ENCODE data around the gene YRDC. TPM values are rescaled to one million over a fixed set of nuclear protein-coding genes. Genes with fewer than 3 reads are reported as not detected.
A peak's percentile ranks its signal among the peaks of the same experiment; 100 is the strongest.

The YRDC gene
- total RNA-seq, 1 experiment from 2014 or later, result 89.0 TPM

DNA sequence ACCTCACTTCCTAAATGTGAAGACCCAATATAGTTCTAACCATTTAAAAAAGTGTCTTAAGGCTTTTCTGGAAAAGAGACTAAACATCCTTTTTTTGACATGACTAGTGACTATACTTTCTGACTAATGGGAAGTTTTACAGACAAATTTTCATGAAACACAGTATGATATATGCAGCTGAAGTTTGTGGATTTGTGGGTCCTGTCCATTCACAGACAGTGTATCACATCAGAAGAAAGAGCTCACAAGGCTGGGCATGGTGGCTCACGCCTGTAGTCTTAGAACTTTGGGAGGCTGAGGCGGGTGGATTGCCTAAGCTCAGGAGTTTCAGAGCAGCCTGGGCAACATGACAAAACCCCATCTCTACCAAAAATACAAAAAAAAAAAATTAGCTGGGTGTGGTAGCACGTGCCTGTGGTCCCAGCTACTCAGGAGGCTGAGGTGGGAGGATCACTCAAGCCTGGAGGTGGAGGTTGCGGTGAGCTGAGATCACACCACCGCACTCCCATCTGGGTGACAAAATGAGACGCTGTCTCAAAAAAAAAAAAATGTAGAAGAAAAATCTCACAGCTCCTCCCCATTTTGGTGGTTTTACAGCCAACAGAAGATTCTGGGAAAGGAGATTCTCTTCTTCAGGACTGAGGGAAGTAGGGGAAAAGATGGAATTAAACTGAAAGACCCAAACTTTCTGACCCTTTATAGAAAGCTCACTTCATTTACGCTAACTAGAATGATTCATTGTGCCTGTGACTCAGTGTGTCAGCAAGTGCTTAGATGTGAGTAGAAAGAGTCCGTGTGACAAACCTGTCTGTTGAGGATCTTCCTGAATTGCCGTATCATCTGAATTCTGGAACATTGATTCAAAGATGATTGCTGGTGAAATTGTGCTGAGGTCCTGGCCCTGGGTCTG, 15.2 kb upstream of the YRDC start:
- no peak for DNase-seq (ENCODE audit: low read depth)

DNA sequence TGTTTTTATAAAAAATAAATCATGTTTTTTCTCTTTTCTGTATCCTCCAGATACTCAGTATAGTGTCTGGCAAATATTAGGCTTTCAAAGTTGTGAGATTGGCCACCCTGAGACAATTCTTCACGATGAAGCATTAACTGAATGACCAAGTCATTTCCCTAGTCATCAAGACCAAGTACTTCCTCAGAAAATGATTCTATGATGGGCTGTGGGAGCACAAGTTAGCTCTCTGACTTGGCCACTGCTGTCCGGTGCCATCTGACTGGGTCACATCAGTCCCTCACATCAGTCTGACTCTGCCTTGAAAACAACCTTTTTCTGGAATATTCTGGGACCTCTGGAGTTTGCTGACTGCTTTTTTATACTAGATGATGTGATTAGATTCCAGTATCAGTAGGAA, 13.5 kb upstream of the YRDC start:
- DNase-seq (ENCODE audit: low read depth), result no peak

DNA sequence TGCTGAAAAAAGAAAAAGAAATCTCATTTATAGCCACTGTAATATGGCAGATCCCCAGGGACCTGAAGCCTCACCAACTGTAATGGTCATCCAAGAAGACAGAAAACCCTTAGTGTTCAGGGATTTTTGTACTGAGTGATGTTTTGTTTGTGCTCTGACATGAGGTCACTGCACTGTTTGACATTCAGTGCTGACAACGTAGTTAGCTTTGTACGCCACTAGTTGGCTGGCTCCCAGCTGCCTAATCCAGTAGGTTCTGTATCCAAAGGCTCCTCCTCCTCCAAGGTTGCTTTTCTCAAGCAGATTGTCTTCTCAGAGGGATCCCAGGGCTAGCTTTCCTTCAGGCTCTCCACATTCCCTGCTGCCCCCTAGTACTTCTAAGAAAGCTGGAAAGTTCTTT, 9.5 kb upstream of the YRDC start:
- no peak for DNase-seq (ENCODE audit: low read depth)

DNA sequence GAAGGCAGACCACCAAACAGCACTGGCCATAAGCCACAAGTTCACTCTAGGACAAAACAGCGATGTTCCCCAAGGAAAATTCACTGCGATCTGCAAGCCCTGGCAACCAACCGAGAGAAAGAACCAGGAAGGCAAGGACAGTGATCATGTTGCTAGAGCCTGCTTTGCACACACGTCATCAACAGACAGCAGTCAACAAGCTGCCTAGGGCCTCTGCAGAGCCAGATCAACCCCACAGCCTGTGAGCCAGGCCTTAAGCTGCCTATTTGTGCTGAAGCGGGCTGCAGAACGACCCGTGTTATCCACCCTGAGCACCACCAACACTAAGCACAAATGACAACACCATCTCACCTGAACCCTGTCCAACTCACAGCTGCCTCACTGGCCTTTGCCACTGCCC, 6.2 kb upstream of the YRDC start:
- no peak for DNase-seq (ENCODE audit: low read depth)

DNA sequence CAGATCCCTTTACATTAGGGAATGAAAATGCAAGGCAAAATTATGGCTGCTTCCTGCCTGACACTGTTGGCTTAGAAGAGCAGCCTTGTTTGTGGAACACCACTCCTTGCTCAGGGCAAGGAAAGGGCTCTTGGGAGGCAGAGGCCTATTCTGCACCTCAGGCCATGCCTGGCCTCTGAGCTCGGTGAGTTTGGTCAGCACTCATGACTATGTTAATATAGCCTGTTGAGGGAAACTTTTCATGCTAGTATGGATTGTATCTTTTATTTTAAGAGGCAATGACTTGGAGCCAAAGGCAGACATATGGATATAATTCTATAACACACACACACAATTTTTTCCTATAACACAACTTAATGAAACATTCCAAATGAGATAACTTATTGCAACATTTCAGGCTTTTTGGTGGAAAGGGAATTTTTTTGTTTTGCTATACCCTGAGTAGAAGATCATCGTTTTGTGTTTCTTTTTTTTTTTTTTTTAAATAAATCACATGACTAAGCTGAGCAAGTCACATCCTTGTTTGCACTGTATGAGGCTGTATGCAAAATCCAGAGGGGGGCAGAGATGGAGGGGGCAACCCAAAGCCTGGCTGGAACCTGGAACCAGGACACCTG, 5.6 kb upstream of the YRDC start:
- DNase-seq (ENCODE audit: low read depth), result no peak

DNA sequence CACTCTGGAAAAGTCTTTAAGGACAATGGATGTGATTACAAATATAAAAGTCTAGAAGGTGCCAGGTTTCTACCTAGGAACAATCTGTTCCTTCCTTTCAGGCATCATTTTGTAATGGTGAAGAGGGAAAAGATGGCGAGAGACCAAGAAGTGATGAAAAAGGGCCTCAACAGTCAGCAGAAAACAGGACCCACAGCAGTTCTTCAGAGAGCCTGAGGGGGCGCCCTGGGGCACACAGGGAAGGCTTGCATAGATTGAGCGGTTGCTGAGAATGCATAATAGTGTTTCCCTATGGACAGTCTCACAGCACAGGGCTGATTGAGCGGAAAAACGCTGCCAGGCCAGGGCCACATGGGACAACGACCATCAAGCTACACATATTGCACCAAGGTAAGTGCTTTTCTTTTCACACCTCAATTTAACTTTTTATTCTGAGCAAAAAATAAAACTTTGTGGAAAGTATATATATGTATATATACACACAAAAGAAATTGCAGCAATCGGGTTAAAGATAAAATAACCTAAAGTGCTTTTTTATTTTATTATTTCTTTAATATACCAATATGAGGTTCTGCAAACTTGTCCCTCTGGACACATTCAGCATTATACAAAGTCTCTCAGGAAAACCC, 3.1 kb upstream of the YRDC start:
- peak; percentile 82 for DNase-seq (ENCODE audit: low read depth)

DNA sequence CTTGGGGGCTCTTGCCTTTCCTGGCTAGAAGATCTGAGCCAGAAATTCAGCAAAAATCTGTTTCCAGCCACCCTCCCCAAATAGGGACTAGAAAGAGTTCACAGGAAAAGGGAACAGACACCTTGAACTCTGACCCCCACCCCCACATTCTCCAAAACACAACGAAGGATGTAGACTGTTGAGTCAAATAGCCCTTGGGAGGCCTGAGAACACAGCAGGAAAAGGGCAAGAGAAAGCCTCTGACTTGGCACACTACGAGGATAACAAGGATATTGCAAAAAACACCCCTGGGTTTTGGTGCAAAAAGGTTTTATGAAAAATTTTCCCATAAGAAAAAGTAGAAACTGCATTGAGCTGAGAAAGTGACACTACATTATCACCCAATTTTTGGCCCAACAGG, 1.9 kb upstream of the YRDC start:
- no peak for DNase-seq (ENCODE audit: low read depth)

DNA sequence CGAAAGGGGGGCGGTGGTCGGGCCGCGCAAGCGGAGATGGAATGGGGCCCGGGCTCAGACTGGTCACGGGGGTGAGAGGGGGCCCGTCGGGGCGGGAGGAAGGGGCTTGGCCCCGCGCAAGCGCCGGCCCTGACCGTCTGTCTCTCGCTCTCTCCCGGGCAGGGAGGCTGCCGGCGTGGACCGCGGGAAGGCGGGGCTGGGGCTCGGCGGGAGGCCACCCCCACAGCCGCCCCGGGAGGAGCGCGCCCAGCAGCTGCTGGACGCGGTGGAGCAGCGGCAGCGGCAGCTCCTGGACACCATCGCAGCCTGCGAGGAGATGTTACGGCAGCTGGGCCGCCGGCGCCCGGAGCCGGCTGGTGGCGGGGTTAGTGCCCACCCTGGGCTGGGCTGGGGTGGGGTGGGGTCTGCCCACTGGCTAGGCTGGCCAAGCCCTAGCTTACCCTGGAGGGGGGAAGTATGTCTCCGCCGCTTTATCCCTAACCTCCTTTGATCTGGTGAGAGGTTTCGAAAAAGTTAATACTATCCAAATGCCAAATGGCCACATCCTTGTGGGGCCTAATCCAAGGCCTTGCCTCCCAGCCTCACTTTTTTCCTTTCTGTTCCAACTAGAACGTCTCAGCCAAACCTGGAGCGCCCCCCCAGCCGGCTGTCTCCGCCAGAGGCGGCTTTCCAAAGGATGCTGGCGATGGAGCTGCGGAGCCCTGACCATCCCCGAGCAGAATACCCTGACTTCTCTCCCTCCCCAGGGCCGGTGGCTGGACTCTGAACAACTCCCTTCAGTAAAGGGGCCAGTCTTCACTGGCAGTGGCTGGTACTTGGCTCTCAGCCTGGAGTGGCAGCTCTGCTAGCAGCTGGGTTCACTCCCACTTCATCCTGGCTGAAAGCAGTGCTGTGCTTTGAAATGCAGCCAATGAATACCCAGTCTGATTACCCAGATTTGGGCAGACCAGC, 636 bp upstream of the YRDC start:
- DNase-seq (ENCODE audit: low read depth), result peak; percentile 87

DNA sequence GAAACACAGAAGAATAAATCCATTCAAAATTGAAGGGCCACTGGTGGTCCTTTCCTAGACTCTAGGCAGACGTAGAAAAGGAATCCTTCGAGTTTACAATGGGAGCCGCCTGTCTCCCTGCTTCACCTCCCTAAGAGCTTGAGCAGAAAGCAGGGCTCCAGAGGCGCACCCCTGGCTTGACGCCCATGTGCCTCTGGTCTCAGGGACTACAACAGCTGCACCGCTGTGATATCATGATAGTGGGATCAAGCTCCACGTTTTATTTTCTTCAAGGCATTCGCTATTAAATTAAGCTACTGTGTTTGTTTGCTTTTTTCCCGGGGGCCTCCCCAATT, 821 bp downstream of the YRDC start:
- no peak for DNase-seq (ENCODE audit: low read depth)

DNA sequence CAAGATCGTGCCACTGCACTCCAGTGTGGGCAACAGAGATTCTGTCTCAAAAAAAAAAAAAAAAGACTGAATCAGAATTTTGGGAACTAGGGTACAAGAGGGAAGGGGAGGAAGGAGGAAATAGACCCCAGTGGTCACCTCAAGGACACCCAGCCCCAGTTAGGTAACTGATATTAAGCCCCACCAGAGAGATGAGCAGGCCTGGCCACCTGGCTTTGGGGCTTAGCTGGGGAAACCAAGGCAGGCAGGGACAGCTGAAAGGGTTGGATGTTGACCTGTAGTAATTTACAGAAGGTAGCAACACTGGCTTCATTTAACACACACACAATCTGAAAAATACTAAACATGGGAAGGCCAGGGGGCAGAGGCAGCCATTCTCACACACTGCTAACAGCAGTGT, 5.6 kb downstream of the YRDC start:
- no peak for DNase-seq (ENCODE audit: low read depth)

DNA sequence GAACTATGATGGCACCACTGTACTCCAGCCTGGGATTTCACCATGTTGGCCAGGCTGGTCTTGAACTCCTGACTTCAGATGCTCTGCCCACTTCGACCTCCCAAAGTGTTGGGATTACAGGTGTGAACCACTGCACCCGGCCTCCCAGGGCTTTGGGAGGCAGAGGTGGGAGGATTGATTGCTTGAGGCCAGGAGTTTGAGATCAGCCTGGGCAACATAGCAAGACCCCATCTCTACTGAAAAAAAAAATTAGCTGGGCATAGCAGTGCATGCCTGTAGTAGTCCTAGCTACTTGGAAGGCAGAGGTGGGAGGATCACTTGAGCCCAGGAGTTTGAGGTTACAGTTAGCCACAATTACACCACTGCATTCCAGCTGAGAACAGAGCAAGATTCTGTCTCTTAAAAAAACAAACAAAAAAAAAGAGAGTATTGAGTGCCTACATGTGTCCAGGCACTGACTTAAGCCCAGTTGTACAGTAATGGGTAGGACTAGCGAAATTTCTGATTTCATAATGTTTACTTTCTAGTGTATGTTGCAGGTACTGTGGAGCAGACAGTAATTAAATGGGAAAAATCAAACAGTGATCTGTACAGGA, 10.2 kb downstream of the YRDC start:
- DNase-seq (ENCODE audit: low read depth), result peak; percentile 71

DNA sequence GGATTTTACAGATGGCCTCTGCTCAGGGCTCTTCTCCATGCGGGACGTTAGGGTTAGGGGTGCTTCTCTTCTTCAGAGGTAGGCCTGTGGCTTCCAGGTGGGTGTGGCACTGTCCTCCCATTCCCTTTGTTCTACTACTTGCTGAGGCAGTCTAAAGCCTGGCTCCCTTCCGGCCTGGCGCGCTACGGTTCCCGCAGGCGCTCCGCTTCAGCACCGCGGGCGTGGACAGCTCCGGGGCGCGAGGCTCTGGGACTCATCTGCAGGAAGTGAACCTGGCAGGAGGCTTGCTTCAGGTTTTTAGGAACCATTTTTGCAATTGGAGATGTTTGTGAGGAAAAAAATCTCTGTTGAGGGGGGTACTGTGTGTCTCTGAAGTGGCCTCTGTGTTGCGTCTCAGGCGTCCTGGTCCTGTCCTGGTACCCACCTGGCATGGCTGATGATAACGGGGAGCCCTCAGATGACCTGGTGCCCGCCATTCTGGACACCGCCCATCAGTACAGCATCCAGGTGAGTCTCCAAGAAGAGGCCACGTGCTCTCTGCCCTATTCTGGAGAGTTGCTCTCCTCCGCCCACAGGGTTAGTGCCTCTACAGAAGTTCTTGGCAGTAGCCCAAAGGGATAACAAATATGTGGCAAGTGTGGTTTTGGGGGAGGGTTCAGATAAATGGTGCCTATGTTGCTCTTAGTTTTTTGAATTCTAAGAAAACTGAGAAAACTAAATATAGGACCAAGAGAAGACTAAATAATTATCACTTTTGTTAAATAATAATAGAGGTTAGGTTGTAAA, 12.5 kb downstream of the YRDC start:
- DNase-seq (ENCODE audit: low read depth), result peak; percentile 75

DNA sequence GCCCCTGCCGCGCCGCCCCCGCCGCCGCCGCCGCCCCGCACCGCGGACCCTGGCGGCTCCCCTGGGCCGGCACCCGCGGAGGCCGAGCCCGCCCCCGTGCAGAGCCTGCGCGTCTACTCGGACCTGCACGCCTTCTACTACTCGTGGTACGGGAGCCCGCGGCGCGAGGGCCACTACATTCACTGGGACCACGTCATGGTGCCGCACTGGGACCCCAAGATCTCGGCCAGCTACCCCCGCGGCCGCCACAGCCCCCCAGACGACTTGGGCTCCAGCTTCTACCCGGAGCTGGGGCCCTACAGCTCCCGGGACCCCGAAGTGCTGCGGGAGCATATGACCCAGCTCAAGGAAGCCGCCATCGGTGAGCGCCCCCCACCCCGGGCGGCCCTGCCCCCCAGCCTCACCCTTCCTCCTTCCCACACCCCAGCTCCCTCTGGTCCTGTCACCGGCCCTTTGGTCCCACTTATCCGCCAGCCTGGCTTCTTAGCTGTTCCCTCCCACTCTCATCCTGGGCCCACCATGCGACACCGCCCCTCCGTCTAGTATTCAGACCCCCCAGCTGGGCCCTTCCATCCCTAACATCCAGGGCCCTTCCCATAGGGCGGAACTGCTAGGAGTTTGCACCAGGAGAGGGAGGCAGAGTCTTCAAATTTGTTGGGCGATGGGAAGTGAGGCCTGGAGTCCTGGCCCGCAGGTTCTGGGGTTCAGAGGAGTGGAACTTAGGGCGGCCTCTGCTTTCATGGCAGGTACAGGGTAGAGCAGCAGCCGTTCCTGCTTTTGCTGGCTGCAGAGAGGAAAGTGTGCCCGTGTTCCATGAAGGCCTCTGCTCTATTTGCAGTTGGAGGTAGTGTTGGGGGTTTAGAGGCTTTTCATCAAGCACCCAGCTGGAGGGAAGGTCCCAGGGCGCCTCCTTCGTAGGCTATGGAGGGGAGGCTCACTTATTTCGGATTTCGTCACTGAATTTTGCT, 13.4 kb downstream of the YRDC start:
- no peak for DNase-seq (ENCODE audit: low read depth)

DNA sequence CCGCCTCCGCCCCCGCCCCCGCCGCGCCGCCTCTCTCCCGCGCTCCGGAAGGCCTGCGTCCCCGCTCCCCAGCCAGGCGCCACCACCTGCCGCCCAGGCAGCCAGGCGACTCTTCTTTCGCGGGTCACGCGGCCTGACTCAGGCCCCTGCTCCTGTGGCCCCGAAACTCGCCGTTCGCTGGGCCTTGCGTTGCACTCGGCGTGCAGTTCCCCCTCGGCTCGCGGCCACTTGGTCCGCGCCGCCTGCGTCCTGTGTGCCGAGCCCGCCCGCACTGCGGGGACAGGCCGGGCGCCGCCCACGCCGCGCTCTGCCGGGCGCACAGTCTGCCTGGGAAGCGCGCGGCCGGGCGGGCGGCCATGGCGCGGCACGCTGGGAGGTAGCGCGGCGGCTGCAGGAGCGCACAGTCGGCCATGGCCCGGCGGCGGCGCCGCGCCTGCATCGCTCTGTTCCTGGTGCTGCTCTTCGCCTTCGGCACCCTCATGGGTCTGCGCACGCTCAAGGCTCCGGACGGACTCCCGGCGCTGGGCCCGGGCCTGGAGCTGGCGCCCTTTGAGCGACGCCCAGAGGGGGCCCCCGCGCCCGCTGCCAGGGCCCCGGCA, 14.1 kb downstream of the YRDC start, which contains the start of gene MANEAL:
Gene MANEAL (plus strand): TSS at position 75 of the 599 bp plus-strand sequence. CDS start 336 bp downstream, at position 411.
- DNase-seq (ENCODE audit: low read depth), result peak; percentile 68

DNA sequence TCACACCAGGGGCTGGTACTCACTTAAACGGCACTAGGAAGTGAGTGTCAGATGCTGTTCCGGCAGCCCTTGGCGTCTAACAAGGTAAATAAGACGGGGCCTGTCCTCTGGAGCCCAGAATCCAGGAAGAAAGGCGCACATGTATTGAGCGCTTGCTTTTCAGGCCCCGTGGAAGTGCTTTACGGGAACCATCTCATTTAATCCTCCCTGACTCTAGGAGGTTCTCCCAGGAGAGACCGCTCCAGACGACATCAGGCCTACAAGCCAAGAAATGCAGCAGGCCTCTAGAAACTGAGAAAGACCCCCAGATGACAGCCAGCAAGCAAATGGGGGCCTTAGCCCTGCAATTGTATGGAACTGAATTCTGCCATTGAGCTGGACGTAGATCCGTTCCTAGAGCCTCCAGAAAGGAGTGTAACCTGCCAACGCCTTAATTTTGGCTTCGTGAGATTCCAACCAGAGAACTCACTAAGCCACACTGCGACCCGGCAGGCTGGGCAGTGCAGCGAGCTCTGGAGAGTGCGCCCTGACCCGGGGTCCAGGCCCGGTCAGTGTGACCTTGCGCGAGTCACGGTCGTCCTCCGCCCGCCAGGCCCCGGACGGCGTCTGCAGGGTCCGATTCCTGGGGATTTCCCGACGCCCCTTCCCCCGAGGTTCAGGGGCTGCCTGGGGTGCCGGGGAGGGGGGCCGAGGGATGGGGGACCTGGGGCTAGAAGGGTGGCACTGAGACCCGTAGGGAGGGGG, 14.9 kb downstream of the YRDC start:
- no peak for DNase-seq (ENCODE audit: low read depth)

DNA sequence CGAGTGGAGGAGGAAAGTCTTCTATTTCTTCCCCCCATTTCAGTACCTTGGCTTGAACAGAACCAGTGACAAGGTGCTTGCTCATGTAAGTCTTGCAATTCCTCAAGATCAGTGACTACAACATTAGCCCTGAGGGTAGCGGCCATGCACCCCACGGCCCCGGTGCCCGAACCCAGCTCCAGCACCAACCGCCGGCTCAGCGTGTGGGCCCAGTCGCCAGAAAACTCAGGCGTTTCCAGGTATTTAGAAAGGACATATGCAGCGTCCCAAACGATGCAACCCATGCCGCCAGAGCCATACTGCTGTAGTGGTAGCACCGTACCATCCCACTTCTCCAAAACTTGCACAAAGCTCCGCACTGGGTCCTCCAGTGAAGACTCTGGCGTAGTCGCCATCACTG, 25.5 kb downstream of the YRDC start:
- no peak for DNase-seq (ENCODE audit: low read depth)

DNA sequence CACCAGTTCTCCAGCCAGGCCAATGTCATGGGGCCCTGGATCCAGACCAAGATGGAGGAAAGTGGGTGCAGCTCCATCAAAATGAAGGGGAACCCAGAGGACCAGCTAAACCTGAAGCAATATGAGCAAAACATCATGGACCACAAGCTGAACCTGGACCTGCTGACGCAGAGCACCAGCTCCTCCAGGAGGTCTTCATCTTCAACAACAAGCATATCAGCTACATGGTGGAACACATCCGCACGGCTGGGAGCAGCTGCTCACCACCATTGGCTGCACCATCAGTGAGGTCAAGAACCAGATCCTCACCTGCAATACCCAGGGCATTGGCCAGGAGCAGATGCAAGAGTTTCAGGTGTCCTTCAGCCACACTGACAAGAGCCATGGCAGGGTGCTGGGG, 29.4 kb downstream of the YRDC start:
- no peak for DNase-seq (ENCODE audit: low read depth)

DNA sequence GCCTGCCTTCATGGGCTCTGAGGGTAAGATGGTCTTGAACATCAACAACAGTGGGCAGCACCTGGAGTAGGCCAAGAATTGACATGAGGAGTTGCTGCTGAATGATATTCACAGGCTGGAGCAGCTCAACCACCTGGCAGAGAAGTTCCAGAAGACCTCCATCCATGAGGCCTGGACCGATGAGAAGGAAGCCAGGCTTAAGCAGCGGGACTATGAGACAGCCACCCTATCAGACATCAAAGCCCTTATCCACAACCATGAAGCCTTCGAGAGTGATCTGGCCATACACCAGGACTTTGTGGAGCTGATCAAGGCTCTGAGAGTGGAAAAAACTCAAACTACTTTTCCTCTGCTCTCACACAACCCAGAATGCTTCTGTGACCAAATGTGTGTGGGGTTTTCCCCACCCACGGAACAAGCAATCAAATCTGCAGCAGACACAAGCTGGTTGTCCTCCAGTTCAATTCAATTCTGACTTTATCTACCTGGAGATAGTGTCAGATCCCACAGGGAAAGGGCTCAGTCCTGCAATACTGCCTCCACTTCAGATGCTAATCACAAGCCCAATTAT, 31.0 kb downstream of the YRDC start:
- DNase-seq (ENCODE audit: low read depth), result no peak
